Cardiac muscle cell (in vitro differentiated cells and primary cell): ENCODE measurements around the gene IZUMO4. TPM values are rescaled to one million over a fixed set of nuclear protein-coding genes. Genes with fewer than 3 reads are reported as not detected.

ENCODE experiments used
- DNase-seq, 2 donors: peaks; one replicate each; pipeline versions ENCODE4 v3.0.0 to v3.0.0-alpha.2; 2010 to 2017; ENCODE audit warnings: low read depth in 1 of 2, low spot score in 1 of 2
- H3K27ac ChIP-seq: fragments of 200-600 bp; sonication (generic); 2 replicates; pipeline ENCODE4 v1.5.1; 2016
- H3K27me3 ChIP-seq: fragments of 200-600 bp; sonication (generic); 2 replicates; pipeline ENCODE4 v1.6.0; 2016; ENCODE audit warnings: control low read depth
- H3K36me3 ChIP-seq: fragments of 200-600 bp; sonication (generic); 2 replicates; pipeline ENCODE4 v1.5.1; 2016; ENCODE audit warnings: control low read depth
- H3K4me1 ChIP-seq: fragments of 200-600 bp; sonication (generic); 2 replicates; pipeline ENCODE4 v1.8.1; 2017; ENCODE audit warnings: low read depth, mild to moderate bottlenecking, mixed run types
- H3K4me3 ChIP-seq: fragments of 200-600 bp; sonication (generic); 2 replicates; pipeline ENCODE4 v1.5.1; 2016; ENCODE audit warnings: mild to moderate bottlenecking
- H3K9me3 ChIP-seq: fragments of 200-600 bp; sonication (generic); 2 replicates; pipeline ENCODE4 v1.5.1; 2017; ENCODE audit warnings: low read depth, mild to moderate bottlenecking, control low read depth
- CTCF ChIP-seq: IDR thresholded peaks from 2 replicates; pipeline ENCODE4 v1.5.1; 2012; ENCODE audit warnings: low read depth, mild to moderate bottlenecking, low read length
- polyA plus RNA-seq: library from polyadenylated mRNA; unstranded; fragments of >200 nt; fragmentation: Nextera tagmentation; extraction: Ambion mirVana; gene quantifications from 2 replicates; pipeline ENCODE4 v1.2.1, GENCODE V29; 2016
- total RNA-seq: library from RNA; depleted of rRNA; stranded (reverse); fragments of >200 nt; gene quantifications from 2 replicates; pipeline ENCODE4 v1.2.3, GENCODE V29; 2016

The IZUMO4 gene
- total and polyA plus RNA-seq, 2 experiments from 2014 or later = 2.6 to 10.5 TPM

GRCh38 chr19:2132191-2132590 is 35.5 kb downstream of the IZUMO4 start:
- H3K4me1 ChIP-seq = no peaks in the 10 kb centered on the region
- no peaks in the 10 kb centered on the region for H3K9me3 ChIP-seq
- TF ChIP-seq CTCF = no peak
- DNase-seq = no peak
- no peak overlapping the region for H3K4me3 ChIP-seq
- no peak overlapping the region for H3K27ac ChIP-seq
- H3K36me3 ChIP-seq = peaks cover 10% of the 10 kb centered on the region
- no peaks in the 10 kb centered on the region for H3K27me3 ChIP-seq

- Histone ChIP-seq H3K4me3 (no peak overlapping the region), H3K27ac (no peak overlapping the region), H3K9me3 (no peaks in the 10 kb centered on the region), H3K4me1 (no peaks in the 10 kb centered on the region), H3K27me3 (no peaks in the 10 kb centered on the region), H3K36me3 (peaks cover 16% of the 10 kb centered on the region)
- no peak for TF ChIP-seq CTCF
- no peak for DNase-seq
Measured at GRCh38 chr19:2132731-2133490, 36.2 kb downstream of the IZUMO4 start.

- no peaks in the 10 kb centered on the region for H3K4me1 ChIP-seq
- no peak for DNase-seq
- H3K36me3 ChIP-seq = peaks cover 14% of the 10 kb centered on the region
- no peak overlapping the region for H3K4me3 ChIP-seq
- H3K27me3 ChIP-seq = no peaks in the 10 kb centered on the region
- no peak for TF ChIP-seq CTCF
- H3K9me3 ChIP-seq = no peaks in the 10 kb centered on the region
- H3K27ac ChIP-seq = no peak overlapping the region
Measured at GRCh38 chr19:2135474-2136402, 39.0 kb downstream of the IZUMO4 start.

GRCh38 chr19:2136796-2137195 is 40.1 kb downstream of the IZUMO4 start:
- H3K27ac ChIP-seq = no peak overlapping the region
- H3K36me3 ChIP-seq = peaks cover 14% of the 10 kb centered on the region
- TF ChIP-seq CTCF = no peak
- DNase-seq = no peak
- H3K4me1 ChIP-seq = no peaks in the 10 kb centered on the region
- no peaks in the 10 kb centered on the region for H3K27me3 ChIP-seq
- no peak overlapping the region for H3K4me3 ChIP-seq
- no peaks in the 10 kb centered on the region for H3K9me3 ChIP-seq

- H3K36me3 ChIP-seq = peaks cover 9% of the 10 kb centered on the region
- H3K9me3 ChIP-seq = no peaks in the 10 kb centered on the region
- no peaks in the 10 kb centered on the region for H3K4me1 ChIP-seq
- H3K27me3 ChIP-seq = no peaks in the 10 kb centered on the region
- no peak for DNase-seq
- no peak overlapping the region for H3K27ac ChIP-seq
- TF ChIP-seq CTCF = no peak
- no peak overlapping the region for H3K4me3 ChIP-seq
Measured at GRCh38 chr19:2138061-2138728, 41.5 kb downstream of the IZUMO4 start.
